ENCODE measurements around the gene IL6.

DNA sequence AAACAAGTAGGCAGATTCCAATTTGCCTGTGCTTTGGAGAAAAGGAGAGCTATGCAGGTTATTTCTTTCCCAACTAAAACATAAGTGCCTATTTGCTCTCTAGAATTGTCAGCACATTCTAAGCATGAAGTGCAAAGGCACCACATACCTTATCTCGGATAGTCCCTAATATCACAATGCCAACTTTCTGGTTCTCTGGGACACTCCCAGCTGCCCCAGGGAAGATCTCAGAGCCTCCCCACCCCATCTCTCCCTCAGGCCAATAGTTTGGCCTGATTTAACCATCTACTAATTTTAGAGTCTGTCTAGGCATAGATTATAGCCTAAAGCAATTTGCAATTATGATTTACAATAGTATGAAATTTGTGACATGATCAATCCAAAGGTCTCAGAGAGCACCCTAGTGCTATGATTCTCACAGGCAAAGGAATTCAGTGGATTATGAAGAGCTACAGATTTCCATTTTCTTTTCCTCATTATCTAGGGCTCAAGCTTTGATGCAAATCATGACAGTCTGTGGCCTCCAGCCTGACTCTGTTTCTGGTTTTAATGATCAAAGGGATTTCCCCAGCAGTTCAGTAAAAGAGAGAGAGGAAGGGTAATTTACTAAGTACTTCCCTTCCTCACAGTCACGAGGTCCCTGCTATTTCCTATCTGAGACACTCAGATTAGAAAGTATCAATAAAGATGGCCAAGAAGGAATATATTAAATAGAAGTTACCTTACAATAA lies 29.0 kb upstream of the IL6 start:
- no peak for TF ChIP-seq RFX5 (IDR thresholded peaks at IDR 0.05; ENCODE audit: low read length)
- TF ChIP-seq, protein P1, sequence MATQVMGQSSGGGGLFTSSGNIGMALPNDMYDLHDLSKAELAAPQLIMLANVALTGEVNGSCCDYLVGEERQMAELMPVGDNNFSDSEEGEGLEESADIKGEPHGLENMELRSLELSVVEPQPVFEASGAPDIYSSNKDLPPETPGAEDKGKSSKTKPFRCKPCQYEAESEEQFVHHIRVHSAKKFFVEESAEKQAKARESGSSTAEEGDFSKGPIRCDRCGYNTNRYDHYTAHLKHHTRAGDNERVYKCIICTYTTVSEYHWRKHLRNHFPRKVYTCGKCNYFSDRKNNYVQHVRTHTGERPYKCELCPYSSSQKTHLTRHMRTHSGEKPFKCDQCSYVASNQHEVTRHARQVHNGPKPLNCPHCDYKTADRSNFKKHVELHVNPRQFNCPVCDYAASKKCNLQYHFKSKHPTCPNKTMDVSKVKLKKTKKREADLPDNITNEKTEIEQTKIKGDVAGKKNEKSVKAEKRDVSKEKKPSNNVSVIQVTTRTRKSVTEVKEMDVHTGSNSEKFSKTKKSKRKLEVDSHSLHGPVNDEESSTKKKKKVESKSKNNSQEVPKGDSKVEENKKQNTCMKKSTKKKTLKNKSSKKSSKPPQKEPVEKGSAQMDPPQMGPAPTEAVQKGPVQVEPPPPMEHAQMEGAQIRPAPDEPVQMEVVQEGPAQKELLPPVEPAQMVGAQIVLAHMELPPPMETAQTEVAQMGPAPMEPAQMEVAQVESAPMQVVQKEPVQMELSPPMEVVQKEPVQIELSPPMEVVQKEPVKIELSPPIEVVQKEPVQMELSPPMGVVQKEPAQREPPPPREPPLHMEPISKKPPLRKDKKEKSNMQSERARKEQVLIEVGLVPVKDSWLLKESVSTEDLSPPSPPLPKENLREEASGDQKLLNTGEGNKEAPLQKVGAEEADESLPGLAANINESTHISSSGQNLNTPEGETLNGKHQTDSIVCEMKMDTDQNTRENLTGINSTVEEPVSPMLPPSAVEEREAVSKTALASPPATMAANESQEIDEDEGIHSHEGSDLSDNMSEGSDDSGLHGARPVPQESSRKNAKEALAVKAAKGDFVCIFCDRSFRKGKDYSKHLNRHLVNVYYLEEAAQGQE (IDR thresholded peaks at IDR 0.05; ENCODE audit: low read depth, low read length) = no peak
- no peak for TF ChIP-seq TAF1 (IDR thresholded peaks at IDR 0.05; ENCODE audit: borderline replicate concordance, low read depth, low read length)
- no peak for TF ChIP-seq POLR2AphosphoS5 (IDR thresholded peaks at IDR 0.05; ENCODE audit: low read depth, low read length)
- TF ChIP-seq, protein P2, sequence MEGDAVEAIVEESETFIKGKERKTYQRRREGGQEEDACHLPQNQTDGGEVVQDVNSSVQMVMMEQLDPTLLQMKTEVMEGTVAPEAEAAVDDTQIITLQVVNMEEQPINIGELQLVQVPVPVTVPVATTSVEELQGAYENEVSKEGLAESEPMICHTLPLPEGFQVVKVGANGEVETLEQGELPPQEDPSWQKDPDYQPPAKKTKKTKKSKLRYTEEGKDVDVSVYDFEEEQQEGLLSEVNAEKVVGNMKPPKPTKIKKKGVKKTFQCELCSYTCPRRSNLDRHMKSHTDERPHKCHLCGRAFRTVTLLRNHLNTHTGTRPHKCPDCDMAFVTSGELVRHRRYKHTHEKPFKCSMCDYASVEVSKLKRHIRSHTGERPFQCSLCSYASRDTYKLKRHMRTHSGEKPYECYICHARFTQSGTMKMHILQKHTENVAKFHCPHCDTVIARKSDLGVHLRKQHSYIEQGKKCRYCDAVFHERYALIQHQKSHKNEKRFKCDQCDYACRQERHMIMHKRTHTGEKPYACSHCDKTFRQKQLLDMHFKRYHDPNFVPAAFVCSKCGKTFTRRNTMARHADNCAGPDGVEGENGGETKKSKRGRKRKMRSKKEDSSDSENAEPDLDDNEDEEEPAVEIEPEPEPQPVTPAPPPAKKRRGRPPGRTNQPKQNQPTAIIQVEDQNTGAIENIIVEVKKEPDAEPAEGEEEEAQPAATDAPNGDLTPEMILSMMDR (IDR thresholded peaks at IDR 0.05) = no peak
- no peak for TF ChIP-seq YY1 (IDR thresholded peaks at IDR 0.05; ENCODE audit: low read depth)
- TF ChIP-seq RCOR1 (IDR thresholded peaks at IDR 0.05; ENCODE audit: low read length) = no peak

All from SK-N-SH (cell line).